H1 (cell line): ENCODE measurements around the gene SEMA4C. TPM values are rescaled to one million over a fixed set of nuclear protein-coding genes. Genes with fewer than 3 reads are reported as not detected.
A peak's percentile ranks its signal among the peaks of the same experiment; 100 is the strongest.

Experiments
- CTCF ChIA-PET: fragments of 300-600 bp; sonication (Branson Sonifier 250); formaldehyde crosslinking; loops from one replicate; lab custom pipeline; 2021; ENCODE audit not compliant: partially characterized antibody; lab: Charles Lee
- POLR2A ChIA-PET: fragments of 300-600 bp; sonication (Branson Sonifier 250); formaldehyde crosslinking; loops from one replicate; lab custom pipeline; 2021; ENCODE audit warnings: inconsistent platforms; ENCODE audit not compliant: partially characterized antibody; lab: Charles Lee
- DNase-seq, 2 experiments: peaks; one replicate each; pipeline versions ENCODE4 v3.0.0 to v3.0.0-alpha.2; 2010 to 2022; ENCODE audit warnings: low spot score in 2 of 2, low read depth in 1 of 2, mixed read lengths in 1 of 2
- FAIRE-seq: peaks from 2 replicates; lab custom pipeline; 2011; peaks lifted over from hg19 to GRCh38; lab: Jason Lieb, UNC
- H2AFZ ChIP-seq: 2 replicates; pipeline ENCODE4 v1.8.1; 2012; ENCODE audit warnings: low read length, inconsistent platforms
- H2AK5ac ChIP-seq: 2 replicates; pipeline ENCODE4 v1.6.1; 2013; ENCODE audit warnings: low read depth, low read length
- H2BK120ac ChIP-seq: replicated peaks from 2 replicates; pipeline ENCODE3; 2013; ENCODE audit warnings: low read depth, low read length, inconsistent platforms
- H2BK12ac ChIP-seq: 2 replicates; pipeline ENCODE4 v1.6.1; 2013; ENCODE audit warnings: low read depth, low read length
- H2BK15ac ChIP-seq: 2 replicates; pipeline ENCODE4 v1.6.1; 2013; ENCODE audit warnings: low read length
- H2BK20ac ChIP-seq: 2 replicates; pipeline ENCODE4 v1.6.1; 2013; ENCODE audit warnings: low read length
- H2BK5ac ChIP-seq: 2 replicates; pipeline ENCODE4 v1.6.1; 2013; ENCODE audit warnings: low read depth, low read length
- H3K14ac ChIP-seq: 2 replicates; pipeline ENCODE4 v1.6.1; 2013; ENCODE audit warnings: inconsistent platforms; ENCODE audit not compliant: insufficient read length
- H3K18ac ChIP-seq: 2 replicates; pipeline ENCODE4 v1.6.1; 2013; ENCODE audit warnings: low read length; ENCODE audit errors: extremely low read depth
- H3K23ac ChIP-seq: 2 replicates; pipeline ENCODE4 v1.6.1; 2013; ENCODE audit warnings: inconsistent platforms; ENCODE audit not compliant: insufficient read length
- H3K23me2 ChIP-seq: 2 replicates; pipeline ENCODE4 v1.6.1; 2013; ENCODE audit warnings: low read depth, low read length
- H3K27ac ChIP-seq: 2 replicates; pipeline ENCODE4 v1.6.1; 2011; ENCODE audit warnings: low read depth, low read length, inconsistent platforms
- H3K27me3 ChIP-seq, 4 experiments: replicated peaks in 1 of 4; 1 replicate in 1 of 4; 2 replicates in 3 of 4; pipeline versions ENCODE4 v1.6.1 to v1.8.1; 2011 to 2013; ENCODE audit warnings: low read length in 3 of 4, mild to moderate bottlenecking in 3 of 4, inconsistent platforms in 2 of 4, mixed read lengths in 2 of 4, moderate library complexity in 1 of 4; ENCODE audit not compliant: control insufficient read depth in 3 of 4, insufficient read depth in 3 of 4; ENCODE audit errors: extremely low read depth in 1 of 4
- H3K36me3 ChIP-seq, 4 experiments: 2 replicates each; pipeline versions ENCODE4 v1.6.1 to v1.8.1; 2011 to 2013; ENCODE audit warnings: mild to moderate bottlenecking in 4 of 4, low read length in 3 of 4, moderate library complexity in 2 of 4, control low read depth in 1 of 4, inconsistent platforms in 1 of 4; ENCODE audit not compliant: insufficient read depth in 4 of 4, control insufficient read depth in 2 of 4
- H3K4ac ChIP-seq: replicated peaks from 2 replicates; pipeline ENCODE3; 2013; ENCODE audit warnings: low read length, low read depth, mixed read lengths, inconsistent platforms; ENCODE audit not compliant: insufficient read length
- H3K4me1 ChIP-seq, 4 experiments: replicated peaks in 1 of 4; 1 replicate in 1 of 4; 2 replicates in 3 of 4; pipeline versions ENCODE4 v1.6.1 to v1.8.1; 2011 to 2013; ENCODE audit warnings: low read length in 3 of 4, inconsistent platforms in 2 of 4, mixed read lengths in 1 of 4; ENCODE audit not compliant: insufficient read depth in 4 of 4, control insufficient read depth in 3 of 4
- H3K4me2 ChIP-seq, 2 experiments: 2 replicates each; pipeline versions ENCODE4 v1.6.1 to v1.8.1; 2011 to 2013; ENCODE audit warnings: low read depth in 2 of 2, low read length in 2 of 2, control low read depth in 1 of 2, inconsistent platforms in 1 of 2, mild to moderate bottlenecking in 1 of 2; ENCODE audit not compliant: insufficient read depth in 1 of 2
- H3K4me3 ChIP-seq, 4 experiments: fragments of 200-600, 300-600 bp in 1 of 4; sonication (generic), shearing (Covaris generic), sonication (Bioruptor Twin) in 1 of 4; 2 replicates each; pipeline versions ENCODE4 v1.5.1 to v1.8.1; 2011 to 2016; ENCODE audit warnings: low read length in 4 of 4, low read depth in 3 of 4, control low read depth in 2 of 4, inconsistent platforms in 2 of 4, mild to moderate bottlenecking in 2 of 4, mixed read lengths in 1 of 4, moderate library complexity in 1 of 4; ENCODE audit not compliant: insufficient read depth in 2 of 4; ENCODE audit errors: extremely low read depth in 1 of 4
- H3K56ac ChIP-seq: replicated peaks from 2 replicates; pipeline ENCODE3; 2013; ENCODE audit warnings: low read depth, mild to moderate bottlenecking, mixed read lengths, low read length, inconsistent platforms; ENCODE audit not compliant: insufficient read length
- H3K79me1 ChIP-seq: 2 replicates; pipeline ENCODE4 v1.6.1; 2013; ENCODE audit warnings: low read depth, low read length, control low read depth
- H3K79me2 ChIP-seq, 2 experiments: 2 replicates each; pipeline versions ENCODE4 v1.6.1 to v1.8.1; 2012 to 2013; ENCODE audit warnings: low read length in 2 of 2, mild to moderate bottlenecking in 2 of 2, inconsistent platforms in 1 of 2; ENCODE audit not compliant: insufficient read depth in 2 of 2, control insufficient read depth in 1 of 2
- H3K9ac ChIP-seq, 4 experiments: replicated peaks in 1 of 4; 1 replicate in 1 of 4; 2 replicates in 3 of 4; pipeline versions ENCODE4 v1.6.1 to v1.8.1; 2011 to 2013; ENCODE audit warnings: low read depth in 3 of 4, low read length in 3 of 4, control low read depth in 2 of 4, mild to moderate bottlenecking in 2 of 4, moderate library complexity in 2 of 4, inconsistent platforms in 1 of 4; ENCODE audit errors: extremely low read depth in 1 of 4
- H3K9me3 ChIP-seq, 2 experiments: 2 replicates each; pipeline versions ENCODE4 v1.6.1 to v1.8.1; 2012 to 2013; ENCODE audit warnings: mild to moderate bottlenecking in 2 of 2, moderate library complexity in 2 of 2, control low read depth in 1 of 2, inconsistent platforms in 1 of 2, low read depth in 1 of 2, low read length in 1 of 2, mixed read lengths in 1 of 2; ENCODE audit not compliant: insufficient read depth in 2 of 2
- H4K20me1 ChIP-seq, 2 experiments: replicated peaks in 1 of 2; 2 replicates each; pipeline versions ENCODE3 to v1.8.1; 2011 to 2013; ENCODE audit warnings: inconsistent platforms in 2 of 2, low read length in 2 of 2, mild to moderate bottlenecking in 1 of 2; ENCODE audit not compliant: insufficient read depth in 2 of 2, control insufficient read depth in 1 of 2
- H4K5ac ChIP-seq: 2 replicates; pipeline ENCODE4 v1.6.1; 2013; ENCODE audit warnings: low read length, low read depth, mixed read lengths, inconsistent platforms; ENCODE audit not compliant: insufficient read length
- H4K8ac ChIP-seq: 2 replicates; pipeline ENCODE4 v1.8.0; 2013; ENCODE audit warnings: mild to moderate bottlenecking, moderate library complexity, low read length, inconsistent platforms; ENCODE audit not compliant: insufficient read depth; ENCODE audit errors: extremely low read depth
- H4K91ac ChIP-seq: replicated peaks from 2 replicates; pipeline ENCODE3; 2013; ENCODE audit warnings: low read length, mixed read lengths, inconsistent platforms; ENCODE audit not compliant: insufficient read length
- ASH2L ChIP-seq: fragments of 200-600, 300-600 bp; sonication (generic); IDR thresholded peaks from one replicate; pipeline ENCODE4 v1.7.1; 2017; ENCODE audit warnings: low read length
- EZH2 ChIP-seq: fragments of 200-600 bp; sonication (generic); IDR thresholded peaks from 2 replicates; pipeline ENCODE4 v1.7.1; 2012; ENCODE audit warnings: low read depth, mild to moderate bottlenecking, moderate library complexity, low read length, inconsistent platforms; ENCODE audit not compliant: severe bottlenecking
- NRF1 ChIP-seq: IDR thresholded peaks from 2 replicates; pipeline ENCODE4 v1.6.1; 2011; ENCODE audit warnings: mild to moderate bottlenecking, low read depth, low read length, improper control_type of control experiment
- PHF8 ChIP-seq: fragments of 200-600 bp; sonication (generic); conservative IDR thresholded peaks from 2 replicates; pipeline ENCODE4 v1.7.1; 2012; ENCODE audit warnings: low read depth, mild to moderate bottlenecking, inconsistent platforms, low read length, moderate library complexity
- POLR2A ChIP-seq, 2 experiments: IDR thresholded peaks; 1 replicate in 1 of 2; 2 replicates in 1 of 2; pipeline ENCODE4 v1.6.1; 2011; ENCODE audit warnings: low read depth in 2 of 2, low read length in 2 of 2, mild to moderate bottlenecking in 2 of 2; ENCODE audit errors: control extremely low read depth in 1 of 2
- POLR2AphosphoS5 ChIP-seq: IDR thresholded peaks from 2 replicates; pipeline ENCODE4 v1.6.1; 2011; ENCODE audit warnings: low read depth, low read length
- RBBP5 ChIP-seq: IDR thresholded peaks from 2 replicates; pipeline ENCODE4 v1.7.1; 2012; ENCODE audit warnings: low read depth, mild to moderate bottlenecking, inconsistent platforms, low read length, moderate library complexity, borderline replicate concordance
- SP2 ChIP-seq: IDR thresholded peaks from 2 replicates; pipeline ENCODE4 v1.6.1; 2012; ENCODE audit warnings: mild to moderate bottlenecking, low read length, inconsistent platforms
- TAF1 ChIP-seq: IDR thresholded peaks from 2 replicates; pipeline ENCODE4 v1.6.1; 2011; ENCODE audit warnings: mild to moderate bottlenecking, low read depth, low read length
- TCF12 ChIP-seq: IDR thresholded peaks from 2 replicates; pipeline ENCODE4 v1.6.1; 2011; ENCODE audit warnings: low read depth, mild to moderate bottlenecking, low read length
- YY1 ChIP-seq: IDR thresholded peaks from 2 replicates; pipeline ENCODE4 v1.6.1; 2011; ENCODE audit warnings: low read depth, mild to moderate bottlenecking, low read length
- WGBS, 2 experiments: shearing (Covaris generic) in 1 of 2; methylation state at CpG; one replicate each; pipeline versions ENCODE4 v1.1.6 to v1.1.7; 2013 to 2015; ENCODE audit warnings: low lambda C conversion rate in 2 of 2, mixed read lengths in 2 of 2, inconsistent platforms in 1 of 2, low coverage in 1 of 2, missing lambda C conversion rate in 1 of 2; ENCODE audit not compliant: insufficient replicate concordance in 2 of 2, insufficient coverage in 1 of 2, insufficient read length in 1 of 2; ENCODE audit errors: extremely low coverage in 1 of 2, missing lambda C conversion rate in 1 of 2; 5-methylcytosine and 5-hydroxymethylcytosine counted together
- polyA plus RNA-seq, 7 experiments: library from polyadenylated mRNA; depleted of rRNA in 3 of 7; stranded (reverse) in 5 of 7; unstranded in 2 of 7; fragments of >200 nt in 5 of 7; fragments of 200-250 nt in 2 of 7; gene quantifications; 1 replicate in 5 of 7; 2 replicates in 1 of 7; 4 replicates in 1 of 7; pipeline versions ENCODE4 v1.2.1 to v1.2.3, GENCODE V29; 2011 to 2013; ENCODE audit warnings: missing spikeins in 2 of 7, mixed read lengths in 2 of 7
- total RNA-seq: library from RNA; stranded (reverse); fragmentation: NEBNext Ultra II Directional; extraction: Animal tissue kit (Norgen Biotek cat#: 25700); gene quantifications from 2 replicates; pipeline ENCODE4 v1.2.1, GENCODE V29; 2021

The SEMA4C gene
- total and polyA plus RNA-seq, 2 of the 8 experiments (the other 6 are each of a cell fraction or from before 2014, with no cell fraction given): 47.5 to 67.3 TPM

DNA sequence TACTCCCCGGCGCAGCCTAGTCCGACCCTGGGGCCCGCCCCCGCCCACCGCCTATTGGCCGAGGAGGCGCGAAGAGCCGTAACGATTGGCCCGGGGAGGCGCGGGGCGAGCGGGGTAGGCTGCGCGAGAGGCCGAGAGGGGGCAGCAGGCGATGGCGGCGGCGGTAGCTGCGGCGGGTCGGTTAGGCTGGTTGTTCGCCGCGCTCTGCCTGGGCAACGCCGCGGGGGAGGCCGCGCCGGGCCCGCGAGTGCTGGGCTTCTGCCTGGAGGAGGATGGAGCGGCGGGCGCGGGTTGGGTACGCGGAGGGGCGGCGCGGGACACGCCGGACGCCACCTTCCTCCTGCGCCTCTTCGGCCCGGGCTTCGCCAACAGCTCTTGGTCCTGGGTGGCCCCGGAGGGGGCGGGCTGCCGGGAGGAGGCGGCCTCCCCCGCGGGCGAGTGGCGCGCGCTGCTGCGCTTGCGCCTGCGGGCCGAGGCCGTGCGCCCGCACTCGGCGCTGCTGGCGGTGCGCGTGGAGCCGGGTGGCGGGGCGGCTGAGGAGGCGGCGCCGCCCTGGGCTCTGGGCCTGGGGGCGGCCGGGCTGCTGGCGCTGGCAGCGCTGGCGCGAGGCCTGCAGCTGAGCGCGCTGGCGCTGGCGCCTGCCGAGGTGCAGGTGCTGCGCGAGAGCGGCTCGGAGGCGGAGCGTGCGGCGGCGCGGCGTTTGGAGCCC is 53.6 kb downstream of the SEMA4C start, which contains the start of gene CNNM3:
Gene CNNM3, plus strand, starts transcription at position 142 of the 709 bp plus-strand sequence. Its CDS starts 10 bp downstream, at position 152.
- peak within 1 kb of the TSS; percentile 91; the same call in 1 of the 2 replicates for H2BK5ac ChIP-seq
- H3K79me2 ChIP-seq: peaks cover 3 to 43% of the 10 kb centered on the region in 2 experiments; a peak in 3 of 4 replicates
- no peaks in the 10 kb centered on the region; a peak in 1 of 7 replicates for H3K27me3 ChIP-seq
- POLR2A ChIA-PET: interaction anchor here (0.7 to 2.6 kb wide), 11 partner anchors 8 to 102 kb away, joined by 3 to 12 read pairs (median 4); partner anchors contain the start of genes ANKRD39 and CNNM4
- H3K36me3 ChIP-seq: peaks cover 0 to 10% (median 0%) of the 10 kb centered on the region in 4 experiments; a peak in 2 of 8 replicates
- H4K5ac ChIP-seq: peak within 1 kb of the TSS; percentile 91
- peak within 1 kb of the TSS; percentile 81; the same call in 1 of the 2 replicates for H2BK15ac ChIP-seq
- peaks cover 0 to 22% (median 16%) of the 10 kb centered on the region in 4 experiments; a peak in 6 of 7 replicates for H3K4me1 ChIP-seq
- peak within 1 kb of the TSS; percentile 85; the same call in 1 of the 2 replicates for H3K27ac ChIP-seq
- no peak for FAIRE-seq
- peak; percentile 64 to 98 for DNase-seq
- WGBS, 2 experiments: 0% methylated on average over 36 of the region's 103 CpGs; no CpG with 5 or more reads in 1 of the 2 experiments
- H2AK5ac ChIP-seq: peak within 1 kb of the TSS; percentile 34; the same call in 1 of the 2 replicates
- H3K18ac ChIP-seq: peak within 1 kb of the TSS; percentile 68
- no peak within 1 kb of the TSS for H2BK20ac ChIP-seq
- peak within 1 kb of the TSS; percentile 3 for H3K4ac ChIP-seq
- peaks cover 17% of the 10 kb centered on the region for H3K23me2 ChIP-seq
- H3K4me2 ChIP-seq: peak within 1 kb of the TSS; percentile 98
- no peaks in the 10 kb centered on the region for H3K9me3 ChIP-seq
- H4K8ac ChIP-seq: peak within 1 kb of the TSS; percentile 95
- CTCF ChIA-PET: interaction anchor here (1.0 to 5.3 kb wide), 6 partner anchors 12 to 158 kb away, joined by 3 to 30 read pairs (median 4); no protein-coding TSS in a partner anchor
- no peak within 1 kb of the TSS for H3K23ac ChIP-seq
- H4K91ac ChIP-seq: peak within 1 kb of the TSS; percentile 54
- peak within 1 kb of the TSS; percentile 49 to 92 (median 73) for H3K9ac ChIP-seq
- peaks cover 28% of the 10 kb centered on the region for H3K79me1 ChIP-seq
- peak within 1 kb of the TSS; percentile 65 to 89 (median 72) for H3K4me3 ChIP-seq
- H2AFZ ChIP-seq: peak within 1 kb of the TSS; percentile 60
- no peak within 1 kb of the TSS for H2BK120ac ChIP-seq
- no peak within 1 kb of the TSS for H2BK12ac ChIP-seq
- H4K20me1 ChIP-seq: peaks cover 18 to 30% of the 10 kb centered on the region in 2 experiments
- no peak within 1 kb of the TSS for H3K14ac ChIP-seq
- peak within 1 kb of the TSS; percentile 63 for H3K56ac ChIP-seq
- TF ChIP-seq RBBP5 (peak; percentile 52; the same call in 1 of the 2 replicates), NRF1 (peak; percentile 22; the same call in 1 of the 2 replicates), EZH2 (no peak), SP2 (peak; percentile 48; the same call in 1 of the 2 replicates), TCF12 (no peak), POLR2AphosphoS5 (peak; percentile 63; the same call in 1 of the 2 replicates), ASH2L (peak; percentile 52), TAF1 (peak; percentile 66), PHF8 (peak; percentile 85), YY1 (peak; percentile 82), POLR2A (IDR thresholded peaks at IDR 0.05; ENCODE audit: control extremely low read depth in 1 of 2, low read depth in 2 of 2, low read length in 2 of 2) (0 out of 3 replicates have a peak, but pooled peaks of 1 of the 2 experiments have one; percentile 25)
